CMK (cell line): ENCODE data around the gene HSD17B2.
"Not testable (repeated sequence)": the region's sequence is repeated elsewhere in the genome, so short reads cannot be mapped to it uniquely, and the experiment has no call there.

Experiments
- DNase-seq: peaks from one replicate; pipeline ENCODE4 v3.0.0-alpha.2; 2010; ENCODE audit warnings: low read depth

HSD17B2 gene

GRCh38 chr16:82134846-82135245, 99.8 kb downstream of the HSD17B2 start:
- DNase-seq = no peak

- DNase-seq = no peak
Measured at GRCh38 chr16:82135844-82136243, 100.8 kb downstream of the HSD17B2 start.

GRCh38 chr16:82136956-82137821, 102.1 kb downstream of the HSD17B2 start:
- DNase-seq = no peak

- no peak for DNase-seq
Measured at GRCh38 chr16:82137822-82138167, 102.7 kb downstream of the HSD17B2 start.

- no peak for DNase-seq
Measured at GRCh38 chr16:82138478-82139285, 103.6 kb downstream of the HSD17B2 start.

GRCh38 chr16:82139286-82139571, 104.2 kb downstream of the HSD17B2 start:
- not testable (repeated sequence) for DNase-seq

GRCh38 chr16:82146556-82146955, 111.5 kb downstream of the HSD17B2 start:
- DNase-seq = no peak

- DNase-seq = no peak
Measured at GRCh38 chr16:82146957-82147356, 111.9 kb downstream of the HSD17B2 start.

- no peak for DNase-seq
Measured at GRCh38 chr16:82147546-82147945, 112.5 kb downstream of the HSD17B2 start.
